WTC11 (cell line): ENCODE measurements around the gene N4BP2L2. TPM values are rescaled to one million over a fixed set of nuclear protein-coding genes. Genes with fewer than 3 reads are reported as not detected.

Experiments used
- ATAC-seq: fragments of 200-7000 bp; cut with Tn5 transposase; 2 replicates; pipeline ENCODE4 v1.10.0; 2021; ENCODE audit warnings: mild to moderate bottlenecking, moderate library complexity
- CTCF ChIA-PET: fragments of 300-600 bp; sonication (Branson Sonifier 250); formaldehyde crosslinking; loops from one replicate; lab custom pipeline; 2021; ENCODE audit warnings: antibody characterized with exemption; lab: Charles Lee
- POLR2A ChIA-PET: fragments of 350-600 bp; sonication (Branson Sonifier 250); formaldehyde crosslinking; loops from one replicate; lab custom pipeline; 2021; ENCODE audit warnings: antibody characterized with exemption; lab: Charles Lee
- DNase-seq: peaks from one replicate; pipeline ENCODE4 v3.0.0; 2021; ENCODE audit warnings: low spot score
- H3K27ac Mint-ChIP-seq: 2 replicates; pipeline ENCODE4 v1.8.0; 2021; ENCODE audit warnings: mixed read lengths
- H3K27me3 Mint-ChIP-seq: 2 replicates; pipeline ENCODE4 v1.8.0; 2021; ENCODE audit warnings: low read depth, mild to moderate bottlenecking, moderate library complexity, mixed read lengths
- H3K36me3 Mint-ChIP-seq: 2 replicates; pipeline ENCODE4 v1.8.0; 2021; ENCODE audit warnings: mixed read lengths
- H3K4me1 Mint-ChIP-seq: 2 replicates; pipeline ENCODE4 v1.8.0; 2022; ENCODE audit warnings: mixed read lengths
- H3K4me3 Mint-ChIP-seq: 2 replicates; pipeline ENCODE4 v1.8.0; 2021; ENCODE audit warnings: mild to moderate bottlenecking, moderate library complexity, mixed read lengths
- H3K9me3 Mint-ChIP-seq: 2 replicates; pipeline ENCODE4 v1.8.0; 2021; ENCODE audit warnings: mixed read lengths
- ATF3 ChIP-seq: sonication (generic); formaldehyde crosslinking; conservative IDR thresholded peaks from 2 replicates; pipeline ENCODE4 v1.8.1; 2022; ENCODE audit warnings: mild to moderate bottlenecking, missing genetic modification reagents
- CREM ChIP-seq: sonication (generic); formaldehyde crosslinking; IDR thresholded peaks from 2 replicates; pipeline ENCODE4 v1.8.1; 2022; ENCODE audit warnings: mild to moderate bottlenecking, missing genetic modification reagents, moderate library complexity
- ESRRA ChIP-seq: sonication (generic); formaldehyde crosslinking; IDR thresholded peaks from 2 replicates; pipeline ENCODE4 v1.8.1; 2022; ENCODE audit warnings: mild to moderate bottlenecking, missing genetic modification reagents, borderline replicate concordance
- FOXJ3 ChIP-seq: sonication (generic); formaldehyde crosslinking; IDR thresholded peaks from 2 replicates; pipeline ENCODE4 v1.9.0; 2021; ENCODE audit warnings: missing genetic modification reagents, mild to moderate bottlenecking, borderline replicate concordance
- GABPB1 ChIP-seq: sonication (generic); formaldehyde crosslinking; IDR thresholded peaks from 2 replicates; pipeline ENCODE4 v1.8.1; 2023; ENCODE audit warnings: mild to moderate bottlenecking, missing genetic modification reagents
- GRHL2 ChIP-seq: fragments of 250-450 bp; sonication (Bioruptor Pico); IDR thresholded peaks from 2 replicates; pipeline ENCODE4 v1.8.0; 2022; ENCODE audit warnings: mild to moderate bottlenecking, moderate library complexity; ENCODE audit not compliant: insufficient replicate concordance, severe bottlenecking
- HMGA2 ChIP-seq: fragments of 250-450 bp; sonication (Bioruptor Pico); IDR thresholded peaks from 2 replicates; pipeline ENCODE4 v1.4.0; 2021; ENCODE audit warnings: mild to moderate bottlenecking, moderate library complexity
- IRF2 ChIP-seq: sonication (generic); formaldehyde crosslinking; IDR thresholded peaks from 2 replicates; pipeline ENCODE4 v1.8.0; 2022; ENCODE audit warnings: low read depth, missing genetic modification reagents, borderline replicate concordance
- NFE2L1 ChIP-seq: sonication (generic); formaldehyde crosslinking; IDR thresholded peaks from 2 replicates; pipeline ENCODE4 v1.8.1; 2023; ENCODE audit warnings: missing genetic modification reagents
- NFYB ChIP-seq: sonication (generic); formaldehyde crosslinking; conservative IDR thresholded peaks from 2 replicates; pipeline ENCODE4 v1.8.0; 2022; ENCODE audit warnings: low read depth, missing genetic modification reagents
- PRDM15 ChIP-seq: sonication (generic); formaldehyde crosslinking; IDR thresholded peaks from 2 replicates; pipeline ENCODE4 v1.8.0; 2022; ENCODE audit warnings: missing genetic modification reagents
- SMAD4 ChIP-seq: sonication (generic); formaldehyde crosslinking; IDR thresholded peaks from 2 replicates; pipeline ENCODE4 v1.8.0; 2022; ENCODE audit warnings: mild to moderate bottlenecking, missing genetic modification reagents
- SP1 ChIP-seq: sonication (generic); formaldehyde crosslinking; conservative IDR thresholded peaks from 2 replicates; pipeline ENCODE4 v1.8.1; 2022; ENCODE audit warnings: missing genetic modification reagents
- STAT6 ChIP-seq: sonication (generic); formaldehyde crosslinking; conservative IDR thresholded peaks from 2 replicates; pipeline ENCODE4 v1.8.1; 2023; ENCODE audit warnings: mild to moderate bottlenecking, low read depth, missing genetic modification reagents, moderate library complexity
- ZNF281 ChIP-seq: sonication (generic); formaldehyde crosslinking; IDR thresholded peaks from 2 replicates; pipeline ENCODE4 v1.8.0; 2023; ENCODE audit warnings: mild to moderate bottlenecking, missing genetic modification reagents
- total RNA-seq: library from RNA; stranded (reverse); gene quantifications from 3 replicates; pipeline ENCODE4 v1.2.3, GENCODE V29; 2021
- TF ChIP-seq, protein P1 (sequence below): sonication (generic); formaldehyde crosslinking; IDR thresholded peaks from 2 replicates; pipeline ENCODE4 v1.8.1; 2022; ENCODE audit warnings: mild to moderate bottlenecking, missing genetic modification reagents, moderate library complexity, borderline replicate concordance
- TF ChIP-seq, protein P2 (sequence below): sonication (generic); formaldehyde crosslinking; IDR thresholded peaks from 2 replicates; pipeline ENCODE4 v1.8.0; 2023; ENCODE audit warnings: missing genetic modification reagents
- TF ChIP-seq, protein P3 (sequence below): sonication (generic); formaldehyde crosslinking; IDR thresholded peaks from 2 replicates; pipeline ENCODE4 v1.8.1; 2022; ENCODE audit warnings: mild to moderate bottlenecking, moderate library complexity, missing genetic modification reagents
- TF ChIP-seq, protein P4 (sequence below): fragments of 250-450 bp; sonication (Bioruptor Pico); IDR thresholded peaks from 2 replicates; pipeline ENCODE4 v1.9.0; 2021; ENCODE audit warnings: moderate library complexity, mild to moderate bottlenecking, inconsistent platforms, borderline replicate concordance

Gene N4BP2L2
- total RNA-seq, 1 experiment from 2014 or later: 68.9 TPM

- Mint-ChIP-seq H3K4me3 (no peak overlapping the region), H3K36me3 (peaks cover 22% of the 10 kb centered on the region), H3K27me3 (no peaks in the 10 kb centered on the region), H3K4me1 (peaks cover 20% of the 10 kb centered on the region), H3K9me3 (no peaks in the 10 kb centered on the region), H3K27ac (no peak overlapping the region)
- DNase-seq: no peak
- ATAC-seq: no peak
- TF ChIP-seq SMAD4: no peak
- ChIA-PET CTCF (no interaction called here), POLR2A (interaction anchor here (0.6 kb wide), 1 partner anchor 14 kb away, joined by 4 read pairs; no protein-coding TSS in a partner anchor)
Observed at GRCh38 chr13:32527151-32527550, 11.4 kb downstream of the N4BP2L2 start.

- POLR2A ChIA-PET: interaction anchor here (0.7 kb wide), 1 partner anchor 30 kb away, joined by 9 read pairs; no protein-coding TSS in a partner anchor
- Mint-ChIP-seq H3K4me3 (no peak overlapping the region), H3K4me1 (peaks cover 10% of the 10 kb centered on the region), H3K36me3 (peaks cover 31% of the 10 kb centered on the region), H3K27ac (no peak overlapping the region), H3K27me3 (no peaks in the 10 kb centered on the region), H3K9me3 (no peaks in the 10 kb centered on the region)
- no peak for ATAC-seq
- CTCF ChIA-PET: no interaction called here
- no peak for DNase-seq
- TF ChIP-seq GRHL2 (CRISPR knock-in tag) (no peak), ATF3 (CRISPR knock-in tag) (no peak), STAT6 (CRISPR knock-in tag) (no peak), ESRRA (no peak), NFE2L1 (no peak), PRDM15 (no peak), IRF2 (no peak), HMGA2 (CRISPR knock-in tag) (no peak), GABPB1 (no peak), FOXJ3 (CRISPR knock-in tag) (no peak), ZNF281 (CRISPR knock-in tag) (no peak), CREM (no peak), NFYB (CRISPR knock-in tag) (no peak), SP1 (CRISPR knock-in tag) (no peak)
- TF ChIP-seq, protein P1, sequence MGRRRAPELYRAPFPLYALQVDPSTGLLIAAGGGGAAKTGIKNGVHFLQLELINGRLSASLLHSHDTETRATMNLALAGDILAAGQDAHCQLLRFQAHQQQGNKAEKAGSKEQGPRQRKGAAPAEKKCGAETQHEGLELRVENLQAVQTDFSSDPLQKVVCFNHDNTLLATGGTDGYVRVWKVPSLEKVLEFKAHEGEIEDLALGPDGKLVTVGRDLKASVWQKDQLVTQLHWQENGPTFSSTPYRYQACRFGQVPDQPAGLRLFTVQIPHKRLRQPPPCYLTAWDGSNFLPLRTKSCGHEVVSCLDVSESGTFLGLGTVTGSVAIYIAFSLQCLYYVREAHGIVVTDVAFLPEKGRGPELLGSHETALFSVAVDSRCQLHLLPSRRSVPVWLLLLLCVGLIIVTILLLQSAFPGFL (CRISPR knock-in tag): no peak
- TF ChIP-seq, protein P2, sequence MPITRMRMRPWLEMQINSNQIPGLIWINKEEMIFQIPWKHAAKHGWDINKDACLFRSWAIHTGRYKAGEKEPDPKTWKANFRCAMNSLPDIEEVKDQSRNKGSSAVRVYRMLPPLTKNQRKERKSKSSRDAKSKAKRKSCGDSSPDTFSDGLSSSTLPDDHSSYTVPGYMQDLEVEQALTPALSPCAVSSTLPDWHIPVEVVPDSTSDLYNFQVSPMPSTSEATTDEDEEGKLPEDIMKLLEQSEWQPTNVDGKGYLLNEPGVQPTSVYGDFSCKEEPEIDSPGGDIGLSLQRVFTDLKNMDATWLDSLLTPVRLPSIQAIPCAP (CRISPR knock-in tag): no peak
- TF ChIP-seq, protein P3, sequence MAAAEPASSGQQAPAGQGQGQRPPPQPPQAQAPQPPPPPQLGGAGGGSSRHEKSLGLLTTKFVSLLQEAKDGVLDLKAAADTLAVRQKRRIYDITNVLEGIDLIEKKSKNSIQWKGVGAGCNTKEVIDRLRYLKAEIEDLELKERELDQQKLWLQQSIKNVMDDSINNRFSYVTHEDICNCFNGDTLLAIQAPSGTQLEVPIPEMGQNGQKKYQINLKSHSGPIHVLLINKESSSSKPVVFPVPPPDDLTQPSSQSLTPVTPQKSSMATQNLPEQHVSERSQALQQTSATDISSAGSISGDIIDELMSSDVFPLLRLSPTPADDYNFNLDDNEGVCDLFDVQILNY: no peak
- TF ChIP-seq, protein P4, sequence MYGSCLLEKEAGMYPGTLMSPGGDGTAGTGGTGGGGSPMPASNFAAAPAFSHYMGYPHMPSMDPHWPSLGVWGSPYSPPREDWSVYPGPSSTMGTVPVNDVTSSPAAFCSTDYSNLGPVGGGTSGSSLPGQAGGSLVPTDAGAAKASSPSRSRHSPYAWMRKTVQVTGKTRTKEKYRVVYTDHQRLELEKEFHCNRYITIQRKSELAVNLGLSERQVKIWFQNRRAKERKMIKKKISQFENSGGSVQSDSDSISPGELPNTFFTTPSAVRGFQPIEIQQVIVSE (CRISPR knock-in tag): no peak
Observed at GRCh38 chr13:32525766-32526165, 12.8 kb downstream of the N4BP2L2 start.
